GM23338 (cell line): ENCODE measurements around the gene FBXO8. TPM values are rescaled to one million over a fixed set of nuclear protein-coding genes. Genes with fewer than 3 reads are reported as not detected.

ENCODE experiments used
- ATAC-seq: fragments of 200-7000 bp; cut with Tn5 transposase; 3 replicates; pipeline ENCODE4 v1.9.1; 2020
- DNase-seq: peaks from one replicate; pipeline ENCODE4 v3.0.0-alpha.2; 2015; ENCODE audit warnings: low spot score
- H2AFZ ChIP-seq: fragments of 200-600 bp; sonication (generic); 2 replicates; pipeline ENCODE4 v1.8.0; 2016; ENCODE audit warnings: antibody characterized with exemption, mild to moderate bottlenecking, moderate library complexity
- H3F3A ChIP-seq: fragments of 200-600 bp; sonication (generic); replicated peaks from 2 replicates; pipeline ENCODE4 v1.8.0; 2017; ENCODE audit warnings: antibody characterized with exemption, mixed run types, low read depth
- H3K27ac ChIP-seq: fragments of 200-600 bp; sonication (generic); 2 replicates; pipeline ENCODE4 v1.6.1; 2016; ENCODE audit warnings: low read depth
- H3K27me3 ChIP-seq: fragments of 200-600 bp; sonication (generic); 2 replicates; pipeline ENCODE4 v1.8.0; 2016; ENCODE audit warnings: mild to moderate bottlenecking, mixed run types, moderate library complexity; ENCODE audit not compliant: insufficient read depth
- H3K36me3 ChIP-seq: fragments of 200-600 bp; sonication (generic); 2 replicates; pipeline ENCODE4 v1.8.0; 2016; ENCODE audit warnings: mild to moderate bottlenecking; ENCODE audit not compliant: insufficient read depth
- H3K4me1 ChIP-seq: fragments of 200-600 bp; sonication (generic); 2 replicates; pipeline ENCODE4 v1.8.0; 2016; ENCODE audit warnings: mild to moderate bottlenecking, moderate library complexity; ENCODE audit not compliant: insufficient read depth
- H3K4me2 ChIP-seq: fragments of 200-600 bp; sonication (generic); 2 replicates; pipeline ENCODE4 v1.7.1; 2017; ENCODE audit warnings: mixed run types
- H3K4me3 ChIP-seq: fragments of 200-600 bp; sonication (generic); 2 replicates; pipeline ENCODE4 v1.6.1; 2016; ENCODE audit warnings: mixed run types
- H3K79me2 ChIP-seq: fragments of 200-600 bp; sonication (generic); replicated peaks from 2 replicates; pipeline ENCODE4 v1.8.0; 2017; ENCODE audit warnings: mild to moderate bottlenecking; ENCODE audit not compliant: insufficient read depth
- H3K9me2 ChIP-seq: fragments of 200-600 bp; sonication (generic); 2 replicates; pipeline ENCODE4 v1.8.0; 2017; ENCODE audit not compliant: insufficient read depth
- H4K20me1 ChIP-seq: fragments of 200-600 bp; sonication (generic); replicated peaks from 2 replicates; pipeline ENCODE4 v1.8.0; 2017; ENCODE audit warnings: mild to moderate bottlenecking; ENCODE audit not compliant: insufficient read depth
- H3K27ac Mint-ChIP-seq: 2 replicates; pipeline ENCODE4 v1.8.0; 2020; ENCODE audit warnings: inconsistent platforms, mild to moderate bottlenecking, moderate library complexity, mixed read lengths
- H3K27me3 Mint-ChIP-seq: 3 replicates; pipeline ENCODE4 v1.8.0; 2022; ENCODE audit warnings: low read depth, mild to moderate bottlenecking, moderate library complexity, mixed read lengths, inconsistent platforms; ENCODE audit not compliant: insufficient read depth, poor library complexity
- H3K36me3 Mint-ChIP-seq: 3 replicates; pipeline ENCODE4 v1.8.0; 2021; ENCODE audit warnings: low read depth, mild to moderate bottlenecking, inconsistent platforms, moderate library complexity, mixed read lengths
- H3K4me1 Mint-ChIP-seq: 3 replicates; pipeline ENCODE4 v1.8.0; 2020; ENCODE audit warnings: mild to moderate bottlenecking, inconsistent platforms, mixed read lengths
- H3K4me3 Mint-ChIP-seq: 3 replicates; pipeline ENCODE4 v1.8.0; 2021; ENCODE audit warnings: moderate library complexity, mild to moderate bottlenecking, inconsistent platforms, mixed read lengths
- H3K9me3 Mint-ChIP-seq: 3 replicates; pipeline ENCODE4 v1.8.0; 2020; ENCODE audit warnings: moderate library complexity, mild to moderate bottlenecking, inconsistent platforms, mixed read lengths
- CREB1 ChIP-seq: fragments of 250-450 bp; sonication (Bioruptor Pico); IDR thresholded peaks from 2 replicates; pipeline ENCODE4 v1.5.0; 2020; ENCODE audit warnings: low read depth, mild to moderate bottlenecking, moderate library complexity
- ETS1 ChIP-seq: IDR thresholded peaks from 2 replicates; pipeline ENCODE4 v1.6.1; 2016; ENCODE audit warnings: antibody characterized with exemption
- EZH2phosphoT487 ChIP-seq: fragments of 200-600 bp; sonication (generic); IDR thresholded peaks from one replicate; pipeline ENCODE4 v1.8.1; 2018; ENCODE audit warnings: antibody characterized with exemption; ENCODE audit not compliant: unreplicated experiment
- JUNB ChIP-seq: IDR thresholded peaks from one replicate; pipeline ENCODE4 v1.6.1; 2016; ENCODE audit warnings: antibody characterized with exemption; ENCODE audit not compliant: unreplicated experiment
- REST ChIP-seq: IDR thresholded peaks from one replicate; pipeline ENCODE4 v1.6.1; 2018; ENCODE audit warnings: antibody characterized with exemption; ENCODE audit not compliant: unreplicated experiment
- STAT1 ChIP-seq: IDR thresholded peaks from one replicate; pipeline ENCODE4 v1.6.1; 2016; ENCODE audit warnings: antibody characterized with exemption; ENCODE audit not compliant: unreplicated experiment
- ZNF114 ChIP-seq: fragments of 250-450 bp; sonication (Bioruptor Pico); IDR thresholded peaks from 2 replicates; pipeline ENCODE4 v1.5.0; 2020; ENCODE audit warnings: mild to moderate bottlenecking, moderate library complexity
- ZNF462 ChIP-seq: fragments of 250-450 bp; sonication (Bioruptor Pico); IDR thresholded peaks from 2 replicates; pipeline ENCODE4 v1.5.0; 2020; ENCODE audit warnings: mild to moderate bottlenecking, moderate library complexity
- polyA plus RNA-seq: library from polyadenylated mRNA; unstranded; fragments of >200 nt; fragmentation: Nextera tagmentation; extraction: Ambion mirVana; gene quantifications from 2 replicates; pipeline ENCODE4 v1.2.1, GENCODE V29; 2016
- total RNA-seq: library from RNA; depleted of rRNA; stranded (reverse); fragments of >200 nt; shearing (Covaris generic); gene quantifications from 2 replicates; pipeline ENCODE4 v1.2.3, GENCODE V29; 2014

Gene FBXO8
- total and polyA plus RNA-seq, 2 experiments from 2014 or later: 5.8 to 7.9 TPM

GRCh38 chr4:174244441-174244840 is 39.0 kb downstream of the FBXO8 start:
- DNase-seq (no peak), ATAC-seq (no peak)
- TF ChIP-seq ZNF114: no peak
- no peak for TF ChIP-seq EZH2phosphoT487
- TF ChIP-seq REST: no peak
- no peak for TF ChIP-seq ETS1
- no peak for TF ChIP-seq CREB1 (CRISPR knock-in tag)
- no peak for TF ChIP-seq JUNB
- no peaks in the 10 kb centered on the region for H3K9me3 Mint-ChIP-seq
- Histone ChIP-seq H3K79me2 (no peaks in the 10 kb centered on the region), H3F3A (no peaks in the 10 kb centered on the region), H3K4me1 (no peaks in the 10 kb centered on the region), H3K27ac (no peak overlapping the region), H3K9me2 (no peaks in the 10 kb centered on the region), H4K20me1 (no peaks in the 10 kb centered on the region), H3K27me3 (no peaks in the 10 kb centered on the region), H3K4me2 (no peak overlapping the region), H3K36me3 (no peaks in the 10 kb centered on the region), H2AFZ (no peak overlapping the region), H3K4me3 (no peak overlapping the region)
- no peak overlapping the region for H3K4me3 Mint-ChIP-seq
- no peak overlapping the region for H3K27ac Mint-ChIP-seq
- no peaks in the 10 kb centered on the region for H3K27me3 Mint-ChIP-seq
- H3K36me3 Mint-ChIP-seq: no peaks in the 10 kb centered on the region
- H3K4me1 Mint-ChIP-seq: no peaks in the 10 kb centered on the region; the same call in 2 of the 3 replicates

GRCh38 chr4:174241162-174241561 is 42.3 kb downstream of the FBXO8 start:
- no peaks in the 10 kb centered on the region for H3K27me3 Mint-ChIP-seq
- H3K4me1 Mint-ChIP-seq: no peaks in the 10 kb centered on the region; the same call in 2 of the 3 replicates
- DNase-seq: no peak
- H3K4me2 ChIP-seq: no peak overlapping the region
- no peak overlapping the region for H3K27ac ChIP-seq
- no peaks in the 10 kb centered on the region for H4K20me1 ChIP-seq
- no peak overlapping the region for H3K4me3 ChIP-seq
- no peaks in the 10 kb centered on the region for H3K4me1 ChIP-seq
- no peak for TF ChIP-seq ETS1
- no peak for TF ChIP-seq STAT1
- TF ChIP-seq JUNB: no peak
- no peak for TF ChIP-seq ZNF462 (CRISPR knock-in tag)
- no peak overlapping the region for H3K4me3 Mint-ChIP-seq
- no peak overlapping the region for H2AFZ ChIP-seq
- H3K27me3 ChIP-seq: no peaks in the 10 kb centered on the region
- no peaks in the 10 kb centered on the region for H3K9me2 ChIP-seq
- no peaks in the 10 kb centered on the region for H3F3A ChIP-seq
- no peaks in the 10 kb centered on the region for H3K79me2 ChIP-seq
- H3K36me3 Mint-ChIP-seq: no peaks in the 10 kb centered on the region
- H3K36me3 ChIP-seq: no peaks in the 10 kb centered on the region
- ATAC-seq: no peak
- H3K27ac Mint-ChIP-seq: peak overlapping the region; percentile 61
- no peaks in the 10 kb centered on the region for H3K9me3 Mint-ChIP-seq
